K562 (cell line): ENCODE measurements around the gene PRPSAP2. TPM values are rescaled to one million over a fixed set of nuclear protein-coding genes. Genes with fewer than 3 reads are reported as not detected.
A peak's percentile ranks its signal among the peaks of the same experiment; 100 is the strongest.

Experiments used
- ATF1 ChIP-seq, 2 experiments: fragments of 450-650 bp in 1 of 2; IDR thresholded peaks; 2 replicates each; pipeline ENCODE4 v1.6.1; 2016; ENCODE audit warnings: missing compliant biosample characterization in 1 of 2, missing genetic modification characterization in 1 of 2
- ATF7 ChIP-seq: fragments of 450-650 bp; IDR thresholded peaks from 2 replicates; pipeline ENCODE4 v1.7.1; 2014; ENCODE audit warnings: mild to moderate bottlenecking, moderate library complexity
- MTF1 ChIP-seq: fragments of 250-450 bp; sonication (Bioruptor Pico); IDR thresholded peaks from 2 replicates; pipeline ENCODE4 v1.9.0; 2021; ENCODE audit warnings: moderate library complexity, mild to moderate bottlenecking, inconsistent platforms, borderline replicate concordance
- PML ChIP-seq: IDR thresholded peaks from 2 replicates; pipeline ENCODE4 v1.6.1; 2012; ENCODE audit warnings: low read length, inconsistent platforms
- SAFB ChIP-seq: fragments of 200-400 bp; formaldehyde crosslinking; IDR thresholded peaks from 2 replicates; pipeline ENCODE4 v1.6.1; 2017; ENCODE audit warnings: low read depth, low read length, borderline replicate concordance
- SLC30A9 ChIP-seq: fragments of 250-450 bp; sonication (Bioruptor Pico); IDR thresholded peaks from 2 replicates; pipeline ENCODE4 v1.8.0; 2022; ENCODE audit warnings: mild to moderate bottlenecking, moderate library complexity
- ZNF384 ChIP-seq: IDR thresholded peaks from 2 replicates; pipeline ENCODE4 v1.6.1; 2012; ENCODE audit warnings: low read depth, low read length, improper control_type of control experiment
- polyA plus RNA-seq, 8 experiments: library from polyadenylated mRNA; depleted of rRNA in 4 of 8; stranded (reverse) in 5 of 8; unstranded in 3 of 8; fragments of >200 nt; fragmentation: Nextera tagmentation in 2 of 8; fragmentation: Illumina TruSeq in 1 of 8; extraction: Ambion mirVana in 2 of 8; extraction: Trizol in 1 of 8; gene quantifications; 2 replicates each; pipeline versions ENCODE4 v1.2.1 to v1.2.3, GENCODE V29; 2011 to 2014; ENCODE audit warnings: inconsistent platforms in 1 of 8, missing spikeins in 1 of 8
- total RNA-seq, 7 experiments: library from RNA; depleted of rRNA in 6 of 7; stranded (reverse); fragments of >200 nt in 6 of 7; fragmentation: Illumina TruSeq in 2 of 7; extraction: Trizol in 2 of 7; gene quantifications; 2 replicates each; pipeline versions ENCODE4 v1.2.1 to v1.2.3, GENCODE V29; 2011 to 2021; ENCODE audit warnings: low replicate concordance in 1 of 7
- TF ChIP-seq, protein P1 (sequence below), 2 experiments: IDR thresholded peaks; 2 replicates each; pipeline ENCODE4 v1.6.1; 2012; ENCODE audit warnings: improper control_type of control experiment in 2 of 2, low read depth in 2 of 2, low read length in 2 of 2, borderline replicate concordance in 1 of 2
- TF ChIP-seq, protein P2 (sequence below), 2 experiments: fragments of 450-650 bp; conservative IDR thresholded peaks; 2 replicates each; pipeline ENCODE4 v1.6.1; 2017; ENCODE audit warnings: mild to moderate bottlenecking in 2 of 2, moderate library complexity in 2 of 2
- TF ChIP-seq, protein P3 (sequence below): sonication (generic); formaldehyde crosslinking; IDR thresholded peaks from 2 replicates; pipeline ENCODE4 v1.8.0; 2023; ENCODE audit warnings: missing genetic modification reagents, mild to moderate bottlenecking, borderline replicate concordance
- TF ChIP-seq, protein P4 (sequence below): fragments of 250-450 bp; sonication (Bioruptor Pico); IDR thresholded peaks from 2 replicates; pipeline ENCODE4 v1.8.0; 2021; ENCODE audit warnings: moderate library complexity, mild to moderate bottlenecking, inconsistent platforms

Gene PRPSAP2
- total and polyA plus RNA-seq, 9 of the 15 experiments (the other 6 are each of a cell fraction or from before 2014, with no cell fraction given) = 15.5 to 56.7 (median 35.7) TPM

DNA sequence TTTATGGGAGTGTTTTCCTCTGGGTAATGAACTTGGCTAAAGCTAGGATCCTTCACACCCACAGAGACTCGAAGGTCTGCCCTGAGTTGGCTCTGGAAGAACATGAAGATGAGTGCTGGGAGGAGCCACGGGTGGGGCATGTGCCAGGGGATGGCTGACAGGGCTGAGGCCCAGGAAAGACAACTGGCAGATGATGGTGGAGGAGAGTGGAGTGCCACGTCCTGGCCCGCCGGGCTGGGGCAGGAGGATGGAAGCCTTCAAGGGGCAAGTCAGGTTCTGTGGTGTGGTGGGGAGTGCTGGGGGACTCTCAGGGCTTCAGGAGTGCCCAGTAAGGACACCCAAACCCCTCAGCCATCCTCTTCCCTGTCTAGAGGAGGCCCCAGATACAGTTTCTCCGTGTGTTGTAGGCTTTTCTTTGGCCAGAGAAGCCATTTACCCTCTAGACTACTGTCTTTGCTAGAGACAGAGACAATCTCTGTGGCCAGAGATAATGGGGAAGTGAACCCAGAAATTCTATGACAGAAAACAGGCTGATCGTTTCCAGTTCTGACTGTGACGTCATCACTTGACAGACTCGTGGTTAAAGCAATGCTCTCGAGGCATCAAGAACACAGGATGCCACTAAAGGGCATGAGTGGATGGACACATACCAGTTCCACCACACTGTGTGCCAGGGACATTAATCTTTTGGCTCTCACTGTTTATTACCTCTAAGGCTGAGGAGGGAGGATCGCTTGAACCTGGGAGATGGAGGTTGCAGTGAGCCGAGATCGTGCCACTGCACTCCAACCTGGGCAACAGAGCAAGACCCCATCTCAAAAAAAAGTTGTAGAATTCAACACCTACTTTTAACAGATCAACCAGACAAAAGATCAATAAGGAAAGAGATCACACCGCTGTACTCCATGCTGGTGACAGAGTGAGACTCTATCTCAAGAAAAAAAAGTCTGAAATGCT, 75.4 kb downstream of the PRPSAP2 start (continued):
- TF ChIP-seq, protein P1, sequence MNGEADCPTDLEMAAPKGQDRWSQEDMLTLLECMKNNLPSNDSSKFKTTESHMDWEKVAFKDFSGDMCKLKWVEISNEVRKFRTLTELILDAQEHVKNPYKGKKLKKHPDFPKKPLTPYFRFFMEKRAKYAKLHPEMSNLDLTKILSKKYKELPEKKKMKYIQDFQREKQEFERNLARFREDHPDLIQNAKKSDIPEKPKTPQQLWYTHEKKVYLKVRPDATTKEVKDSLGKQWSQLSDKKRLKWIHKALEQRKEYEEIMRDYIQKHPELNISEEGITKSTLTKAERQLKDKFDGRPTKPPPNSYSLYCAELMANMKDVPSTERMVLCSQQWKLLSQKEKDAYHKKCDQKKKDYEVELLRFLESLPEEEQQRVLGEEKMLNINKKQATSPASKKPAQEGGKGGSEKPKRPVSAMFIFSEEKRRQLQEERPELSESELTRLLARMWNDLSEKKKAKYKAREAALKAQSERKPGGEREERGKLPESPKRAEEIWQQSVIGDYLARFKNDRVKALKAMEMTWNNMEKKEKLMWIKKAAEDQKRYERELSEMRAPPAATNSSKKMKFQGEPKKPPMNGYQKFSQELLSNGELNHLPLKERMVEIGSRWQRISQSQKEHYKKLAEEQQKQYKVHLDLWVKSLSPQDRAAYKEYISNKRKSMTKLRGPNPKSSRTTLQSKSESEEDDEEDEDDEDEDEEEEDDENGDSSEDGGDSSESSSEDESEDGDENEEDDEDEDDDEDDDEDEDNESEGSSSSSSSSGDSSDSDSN (IDR thresholded peaks at IDR 0.05; ENCODE audit: borderline replicate concordance in 1 of 2, low read depth in 2 of 2, low read length in 2 of 2) = no peak
- TF ChIP-seq ATF1 (CRISPR knock-in tag; IDR thresholded peaks at IDR 0.05) (no peak), ATF1 (tag; IDR thresholded peaks at IDR 0.05) (peak; percentile 78), MTF1 (CRISPR knock-in tag) (no peak), SAFB (no peak), PML (no peak), SLC30A9 (CRISPR knock-in tag) (no peak), ATF7 (peak; percentile 44; the same call in 1 of the 2 replicates), ZNF384 (no peak)
- TF ChIP-seq, protein P2, sequence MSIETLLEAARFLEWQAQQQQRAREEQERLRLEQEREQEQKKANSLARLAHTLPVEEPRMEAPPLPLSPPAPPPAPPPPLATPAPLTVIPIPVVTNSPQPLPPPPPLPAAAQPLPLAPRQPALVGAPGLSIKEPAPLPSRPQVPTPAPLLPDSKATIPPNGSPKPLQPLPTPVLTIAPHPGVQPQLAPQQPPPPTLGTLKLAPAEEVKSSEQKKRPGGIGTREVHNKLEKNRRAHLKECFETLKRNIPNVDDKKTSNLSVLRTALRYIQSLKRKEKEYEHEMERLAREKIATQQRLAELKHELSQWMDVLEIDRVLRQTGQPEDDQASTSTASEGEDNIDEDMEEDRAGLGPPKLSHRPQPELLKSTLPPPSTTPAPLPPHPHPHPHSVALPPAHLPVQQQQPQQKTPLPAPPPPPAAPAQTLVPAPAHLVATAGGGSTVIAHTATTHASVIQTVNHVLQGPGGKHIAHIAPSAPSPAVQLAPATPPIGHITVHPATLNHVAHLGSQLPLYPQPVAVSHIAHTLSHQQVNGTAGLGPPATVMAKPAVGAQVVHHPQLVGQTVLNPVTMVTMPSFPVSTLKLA (conservative IDR thresholded peaks at IDR 0.05) = no peak
- TF ChIP-seq, protein P3, sequence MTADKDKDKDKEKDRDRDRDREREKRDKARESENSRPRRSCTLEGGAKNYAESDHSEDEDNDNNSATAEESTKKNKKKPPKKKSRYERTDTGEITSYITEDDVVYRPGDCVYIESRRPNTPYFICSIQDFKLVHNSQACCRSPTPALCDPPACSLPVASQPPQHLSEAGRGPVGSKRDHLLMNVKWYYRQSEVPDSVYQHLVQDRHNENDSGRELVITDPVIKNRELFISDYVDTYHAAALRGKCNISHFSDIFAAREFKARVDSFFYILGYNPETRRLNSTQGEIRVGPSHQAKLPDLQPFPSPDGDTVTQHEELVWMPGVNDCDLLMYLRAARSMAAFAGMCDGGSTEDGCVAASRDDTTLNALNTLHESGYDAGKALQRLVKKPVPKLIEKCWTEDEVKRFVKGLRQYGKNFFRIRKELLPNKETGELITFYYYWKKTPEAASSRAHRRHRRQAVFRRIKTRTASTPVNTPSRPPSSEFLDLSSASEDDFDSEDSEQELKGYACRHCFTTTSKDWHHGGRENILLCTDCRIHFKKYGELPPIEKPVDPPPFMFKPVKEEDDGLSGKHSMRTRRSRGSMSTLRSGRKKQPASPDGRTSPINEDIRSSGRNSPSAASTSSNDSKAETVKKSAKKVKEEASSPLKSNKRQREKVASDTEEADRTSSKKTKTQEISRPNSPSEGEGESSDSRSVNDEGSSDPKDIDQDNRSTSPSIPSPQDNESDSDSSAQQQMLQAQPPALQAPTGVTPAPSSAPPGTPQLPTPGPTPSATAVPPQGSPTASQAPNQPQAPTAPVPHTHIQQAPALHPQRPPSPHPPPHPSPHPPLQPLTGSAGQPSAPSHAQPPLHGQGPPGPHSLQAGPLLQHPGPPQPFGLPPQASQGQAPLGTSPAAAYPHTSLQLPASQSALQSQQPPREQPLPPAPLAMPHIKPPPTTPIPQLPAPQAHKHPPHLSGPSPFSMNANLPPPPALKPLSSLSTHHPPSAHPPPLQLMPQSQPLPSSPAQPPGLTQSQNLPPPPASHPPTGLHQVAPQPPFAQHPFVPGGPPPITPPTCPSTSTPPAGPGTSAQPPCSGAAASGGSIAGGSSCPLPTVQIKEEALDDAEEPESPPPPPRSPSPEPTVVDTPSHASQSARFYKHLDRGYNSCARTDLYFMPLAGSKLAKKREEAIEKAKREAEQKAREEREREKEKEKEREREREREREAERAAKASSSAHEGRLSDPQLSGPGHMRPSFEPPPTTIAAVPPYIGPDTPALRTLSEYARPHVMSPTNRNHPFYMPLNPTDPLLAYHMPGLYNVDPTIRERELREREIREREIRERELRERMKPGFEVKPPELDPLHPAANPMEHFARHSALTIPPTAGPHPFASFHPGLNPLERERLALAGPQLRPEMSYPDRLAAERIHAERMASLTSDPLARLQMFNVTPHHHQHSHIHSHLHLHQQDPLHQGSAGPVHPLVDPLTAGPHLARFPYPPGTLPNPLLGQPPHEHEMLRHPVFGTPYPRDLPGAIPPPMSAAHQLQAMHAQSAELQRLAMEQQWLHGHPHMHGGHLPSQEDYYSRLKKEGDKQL (CRISPR knock-in tag) = no peak
- TF ChIP-seq, protein P4, sequence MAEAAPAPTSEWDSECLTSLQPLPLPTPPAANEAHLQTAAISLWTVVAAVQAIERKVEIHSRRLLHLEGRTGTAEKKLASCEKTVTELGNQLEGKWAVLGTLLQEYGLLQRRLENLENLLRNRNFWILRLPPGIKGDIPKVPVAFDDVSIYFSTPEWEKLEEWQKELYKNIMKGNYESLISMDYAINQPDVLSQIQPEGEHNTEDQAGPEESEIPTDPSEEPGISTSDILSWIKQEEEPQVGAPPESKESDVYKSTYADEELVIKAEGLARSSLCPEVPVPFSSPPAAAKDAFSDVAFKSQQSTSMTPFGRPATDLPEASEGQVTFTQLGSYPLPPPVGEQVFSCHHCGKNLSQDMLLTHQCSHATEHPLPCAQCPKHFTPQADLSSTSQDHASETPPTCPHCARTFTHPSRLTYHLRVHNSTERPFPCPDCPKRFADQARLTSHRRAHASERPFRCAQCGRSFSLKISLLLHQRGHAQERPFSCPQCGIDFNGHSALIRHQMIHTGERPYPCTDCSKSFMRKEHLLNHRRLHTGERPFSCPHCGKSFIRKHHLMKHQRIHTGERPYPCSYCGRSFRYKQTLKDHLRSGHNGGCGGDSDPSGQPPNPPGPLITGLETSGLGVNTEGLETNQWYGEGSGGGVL = no peak
